Midbrain (tissue), 1 donor: ENCODE measurements around the gene LAMTOR4.

Experiments used
- DNase-seq: peaks from one replicate; lab custom pipeline; 2025; lab: John Stamatoyannopoulos, UW

LAMTOR4 gene

GRCh38 chr7:100148559-100149328 is at the start of gene LAMTOR4:
Gene LAMTOR4 (plus strand): TSS chr7:100148918. CDS start chr7:100148973, 55 bp downstream.
- DNase-seq: peak; percentile 99

GRCh38 chr7:100099452-100099851 is 49.3 kb upstream of the LAMTOR4 start:
- DNase-seq: no peak

DNA sequence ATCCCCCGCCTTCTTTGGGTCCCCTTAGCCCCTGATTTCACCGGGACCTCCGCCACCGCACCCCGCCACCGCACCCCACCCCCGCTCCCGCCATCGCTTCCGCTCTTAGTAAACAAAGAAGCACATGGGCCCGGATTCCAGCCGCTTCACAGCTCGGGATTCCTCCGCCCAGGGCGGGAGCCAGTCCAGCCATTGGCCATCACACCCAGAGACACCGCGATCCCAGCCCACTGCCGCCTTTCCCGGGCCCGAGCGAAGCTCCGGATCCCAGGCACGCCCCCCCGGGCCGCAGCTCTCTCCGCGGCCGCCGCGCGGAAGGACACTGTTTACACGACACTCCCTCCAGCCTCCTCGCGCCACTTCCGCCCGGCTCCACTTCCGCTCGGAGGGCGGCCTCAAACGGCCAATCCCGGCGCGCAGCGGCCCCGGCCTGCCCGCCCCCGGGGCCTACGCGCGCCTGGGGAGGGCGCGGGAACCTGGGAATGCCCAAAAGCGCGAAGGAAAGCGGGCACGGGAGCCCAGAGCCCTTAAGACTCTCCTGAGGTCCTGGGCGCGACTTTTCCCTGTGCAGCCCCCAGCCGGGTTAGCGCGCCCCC is 48.2 kb upstream of the LAMTOR4 start:
- DNase-seq: peak; percentile 92

DNA sequence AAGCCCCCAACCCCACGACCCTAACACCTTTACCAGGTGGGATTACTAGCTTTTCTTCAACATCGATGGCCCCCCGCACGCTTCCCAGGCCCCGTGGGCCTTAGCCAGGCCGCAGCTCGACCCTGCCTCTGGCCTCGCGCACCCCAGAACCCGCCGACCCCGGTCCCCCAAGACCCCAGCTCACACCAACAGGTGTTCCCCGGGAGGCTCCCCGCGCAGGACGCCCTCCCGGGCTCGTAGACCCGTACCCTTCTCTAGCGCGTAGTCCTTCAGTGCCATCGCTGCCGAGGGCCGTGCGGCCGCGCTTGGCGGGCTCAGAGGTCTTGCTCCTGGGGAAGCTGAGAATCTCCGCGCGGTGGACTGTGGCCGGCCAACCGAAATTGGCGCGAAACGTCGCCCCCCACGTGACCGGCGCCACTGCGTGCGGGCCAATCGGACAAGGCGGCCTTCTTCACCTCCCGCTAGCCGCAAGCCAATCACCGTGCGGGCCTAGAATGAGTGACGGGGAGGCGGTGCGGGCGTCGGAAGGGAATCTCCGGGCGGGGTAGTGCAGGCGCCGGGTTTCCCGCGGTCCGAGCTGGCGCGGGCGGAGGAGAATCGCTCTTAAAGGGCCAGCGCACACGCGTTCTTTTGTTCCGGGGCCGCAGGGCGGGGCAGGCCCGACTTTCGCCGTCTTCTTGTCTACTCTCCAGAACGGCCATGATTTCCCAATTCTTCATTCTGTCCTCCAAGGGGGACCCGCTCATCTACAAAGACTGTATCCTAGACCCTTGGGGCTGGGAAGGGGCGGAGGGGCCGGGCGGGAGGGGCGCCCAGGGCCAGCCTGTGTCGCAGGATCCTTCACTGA is 47.5 kb upstream of the LAMTOR4 start, which contains the start of the genes AP4M1 and MCM7:
AP4M1 (plus strand) TSS at position 628 of the 847 bp plus-strand sequence; CDS start at position 700, 72 bp downstream.
MCM7 (minus strand) TSS at position 382 of the 847 bp plus-strand sequence; CDS start at position 279, 103 bp downstream.
- DNase-seq: peak; percentile 99

GRCh38 chr7:100102950-100103840 is 45.5 kb upstream of the LAMTOR4 start:
- no peak for DNase-seq

DNA sequence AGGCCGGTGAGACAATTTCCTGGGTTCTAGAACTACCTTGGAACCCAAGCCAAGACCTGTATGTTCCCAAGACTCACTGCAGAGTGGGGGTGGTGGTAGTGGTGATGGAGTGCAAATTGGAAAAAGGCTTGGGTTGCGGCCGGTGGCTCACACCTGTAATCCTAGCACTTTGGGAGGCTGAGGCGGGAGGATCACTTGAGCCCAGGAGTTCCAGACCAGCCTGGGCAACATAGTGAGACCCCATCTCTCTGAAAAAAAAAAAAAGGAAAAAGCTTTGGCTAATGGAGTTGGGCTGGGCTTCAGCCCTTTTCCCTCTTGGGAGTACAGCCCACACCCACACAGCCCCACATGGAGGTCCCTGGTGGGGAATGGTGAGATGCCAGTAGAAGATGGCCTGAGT is 43.2 kb upstream of the LAMTOR4 start:
- no peak for DNase-seq

DNA sequence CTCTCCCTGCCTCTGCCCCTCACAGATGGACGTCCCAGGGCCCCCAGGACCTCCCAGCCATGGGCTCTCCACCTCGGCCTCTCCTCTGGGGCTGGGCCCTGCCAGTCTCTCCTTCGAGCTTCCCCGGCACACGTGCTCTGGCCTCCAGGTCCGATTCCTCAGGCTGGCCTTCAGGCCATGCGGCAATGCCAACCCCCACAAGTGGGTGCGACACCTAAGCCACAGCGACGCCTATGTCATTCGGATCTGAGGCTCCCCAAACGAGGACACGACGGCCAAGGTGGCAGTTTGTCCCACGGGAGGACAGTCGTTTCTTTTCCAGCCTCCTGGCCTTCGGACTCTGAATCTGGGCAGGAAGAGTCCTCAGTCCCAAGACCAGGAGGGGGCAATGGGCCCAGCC is 42.1 kb upstream of the LAMTOR4 start:
- no peak for DNase-seq

DNA sequence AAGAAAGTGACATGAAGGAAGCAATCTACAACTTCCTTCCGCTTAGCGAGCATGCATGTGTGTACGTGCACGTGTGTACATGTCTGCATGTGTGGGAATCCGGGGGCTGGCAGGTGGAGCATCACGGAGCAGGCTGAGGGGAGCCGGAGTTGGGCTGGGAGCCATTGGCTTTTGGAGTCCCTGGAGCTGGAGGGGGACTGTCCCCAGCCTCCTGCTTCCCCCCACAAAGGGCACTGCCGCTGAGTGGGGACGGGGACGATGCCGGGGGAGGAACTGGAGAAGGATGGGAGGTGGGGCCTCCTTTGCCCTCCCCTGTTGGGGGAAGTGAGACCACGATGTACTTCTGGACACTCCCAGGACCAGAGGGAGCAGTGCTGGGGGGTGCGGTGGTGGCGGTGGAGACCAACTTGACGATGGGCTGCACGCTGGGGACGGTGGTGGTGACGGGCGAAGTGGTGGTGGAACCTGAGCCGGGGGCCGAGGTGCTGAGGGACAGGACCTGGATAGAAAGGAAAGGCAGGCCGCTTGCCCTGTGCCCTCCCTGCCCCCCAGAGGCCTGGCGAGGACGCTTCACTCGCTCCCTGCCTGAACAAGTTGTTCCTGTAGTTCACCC is 41.5 kb upstream of the LAMTOR4 start:
- DNase-seq: no peak

DNA sequence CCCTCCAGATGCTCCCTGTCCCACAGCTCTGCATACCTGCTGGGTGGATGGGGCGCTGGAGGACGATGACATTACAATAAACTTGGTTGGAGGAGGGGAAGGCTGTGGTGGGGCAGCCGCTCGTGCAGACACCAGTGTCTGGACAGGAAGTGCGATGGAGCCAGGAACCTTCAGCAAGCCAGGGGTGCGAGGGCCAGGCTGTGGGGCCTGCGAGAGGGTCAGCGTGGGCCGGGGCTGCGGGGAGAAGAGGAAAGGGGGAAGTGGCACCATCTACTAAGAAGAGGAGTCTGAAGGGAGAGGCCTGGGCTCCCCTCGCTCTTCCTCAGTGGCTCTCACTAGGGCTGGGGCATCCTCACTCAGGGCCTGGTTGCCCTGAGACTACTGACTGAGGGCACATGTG is 40.8 kb upstream of the LAMTOR4 start:
- no peak for DNase-seq

GRCh38 chr7:100109521-100110163 is 39.1 kb upstream of the LAMTOR4 start:
- no peak for DNase-seq

- DNase-seq: no peak
Measured at GRCh38 chr7:100111156-100111555, 37.6 kb upstream of the LAMTOR4 start.

DNA sequence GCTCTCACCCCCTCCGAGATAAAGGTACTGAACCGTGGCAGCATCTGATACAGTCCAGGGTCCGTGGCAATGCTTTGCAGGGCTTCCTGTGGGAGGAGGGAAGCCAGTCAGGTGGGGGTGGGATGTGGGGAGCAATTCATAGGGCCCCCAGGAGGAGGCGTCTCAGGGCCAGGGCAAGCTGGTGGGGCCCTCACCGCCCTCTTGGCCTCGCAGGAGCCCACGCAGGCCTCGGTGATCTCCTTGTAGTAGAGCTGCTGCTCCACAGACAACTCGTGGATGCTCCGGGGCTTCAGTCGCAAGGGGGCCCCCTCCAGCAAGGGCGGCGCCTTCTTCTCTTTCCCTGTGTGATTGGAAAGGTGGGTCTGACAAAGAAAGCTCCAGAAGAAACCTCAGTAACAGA is 36.8 kb upstream of the LAMTOR4 start:
- no peak for DNase-seq

GRCh38 chr7:100115026-100115425 is 33.7 kb upstream of the LAMTOR4 start:
- no peak for DNase-seq

GRCh38 chr7:100118388-100119071 is 30.2 kb upstream of the LAMTOR4 start:
- DNase-seq: no peak

DNA sequence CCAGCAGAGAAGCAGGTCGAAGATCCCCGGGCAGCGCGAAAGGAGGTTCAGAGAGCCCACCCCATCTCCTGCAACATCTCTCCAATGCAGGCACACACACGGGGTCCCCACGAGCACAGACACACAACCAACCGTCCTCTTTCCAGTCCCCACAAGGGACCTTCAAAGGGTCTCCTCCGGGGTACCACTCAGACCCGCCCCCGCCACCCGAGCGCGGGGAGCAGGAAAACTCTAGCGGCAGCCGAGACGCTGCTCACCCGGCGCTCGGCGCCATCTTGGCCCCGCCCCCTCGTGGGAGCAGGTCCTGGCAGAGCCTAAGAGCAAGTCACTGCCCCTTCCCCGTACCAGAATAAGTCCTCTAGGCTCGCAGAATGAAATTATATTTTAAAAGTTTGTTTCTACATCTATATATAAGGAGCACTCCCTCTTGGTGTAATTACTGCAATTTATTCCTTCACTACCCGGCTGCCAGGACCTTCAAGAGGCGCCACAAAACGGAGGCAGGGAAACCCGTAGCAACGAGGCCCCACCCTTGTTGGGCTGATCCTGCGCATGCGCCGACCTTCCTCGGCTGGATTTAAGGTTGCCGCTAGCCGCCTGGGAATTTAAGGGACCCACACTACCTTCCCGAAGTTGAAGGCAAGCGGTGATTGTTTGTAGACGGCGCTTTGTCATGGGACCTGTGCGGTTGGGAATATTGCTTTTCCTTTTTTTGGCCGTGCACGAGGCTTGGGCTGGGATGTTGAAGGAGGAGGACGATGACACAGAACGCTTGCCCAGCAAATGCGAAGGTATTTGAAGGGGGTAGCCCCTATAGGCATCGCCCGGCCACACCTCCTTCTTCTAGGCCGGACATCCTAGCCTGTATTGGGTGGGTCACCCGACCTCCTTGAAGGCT is 29.4 kb upstream of the LAMTOR4 start, which contains the start of the genes CNPY4 and TAF6:
CNPY4 (plus strand) TSS at position 563 of the 898 bp plus-strand sequence; CDS start at position 674, 111 bp downstream.
TAF6 (minus strand) TSS at position 287 of the 898 bp plus-strand sequence. CDS start 5,149 bp downstream, outside the sequence.
- peak; percentile 96 for DNase-seq

- DNase-seq: peak; percentile 85
Measured at GRCh38 chr7:100119970-100120732, 28.6 kb upstream of the LAMTOR4 start.

DNA sequence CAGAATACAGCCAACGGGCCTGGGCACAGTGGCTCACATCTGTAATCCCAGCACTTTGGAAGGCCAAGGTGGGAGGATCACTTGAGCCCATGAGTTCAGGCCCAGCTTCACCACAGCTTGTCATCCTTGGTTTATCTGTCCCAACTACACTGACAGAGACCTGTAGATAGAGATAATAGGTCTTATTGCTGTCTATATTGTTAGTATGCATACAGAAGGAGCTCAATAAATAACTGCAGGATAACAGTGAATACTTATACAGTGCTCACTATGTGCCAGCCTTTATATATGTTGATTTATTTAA is 28.0 kb upstream of the LAMTOR4 start:
- no peak for DNase-seq

DNA sequence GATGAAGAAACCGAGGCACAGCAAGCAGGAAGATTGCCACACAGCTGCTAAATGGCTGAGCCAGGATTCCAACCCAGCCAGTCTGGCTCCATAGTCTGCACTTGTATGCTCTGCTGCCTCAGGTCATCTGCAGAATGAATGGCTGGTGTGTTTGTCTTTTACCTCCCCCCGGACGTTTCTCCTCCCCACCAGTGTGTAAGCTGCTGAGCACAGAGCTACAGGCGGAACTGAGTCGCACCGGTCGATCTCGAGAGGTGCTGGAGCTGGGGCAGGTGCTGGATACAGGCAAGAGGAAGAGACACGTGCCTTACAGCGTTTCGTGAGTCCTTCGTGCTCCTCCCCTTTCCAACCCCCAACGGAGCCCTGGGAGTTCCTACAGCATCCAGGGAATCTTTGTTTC is 26.7 kb upstream of the LAMTOR4 start:
- DNase-seq: no peak
